GM12878 (cell line): ENCODE measurements around the gene TTK.

Experiments used
- SPI1 ChIP-seq: IDR thresholded peaks from 2 replicates; pipeline ENCODE4 v1.6.1; 2011; ENCODE audit warnings: low read depth, mild to moderate bottlenecking, low read length, moderate library complexity, borderline replicate concordance; ENCODE audit not compliant: insufficient read depth
- ZZZ3 ChIP-seq: IDR thresholded peaks from 2 replicates; pipeline ENCODE4 v1.6.1; 2011; ENCODE audit warnings: low read depth; ENCODE audit not compliant: control insufficient read depth, insufficient read length

DNA sequence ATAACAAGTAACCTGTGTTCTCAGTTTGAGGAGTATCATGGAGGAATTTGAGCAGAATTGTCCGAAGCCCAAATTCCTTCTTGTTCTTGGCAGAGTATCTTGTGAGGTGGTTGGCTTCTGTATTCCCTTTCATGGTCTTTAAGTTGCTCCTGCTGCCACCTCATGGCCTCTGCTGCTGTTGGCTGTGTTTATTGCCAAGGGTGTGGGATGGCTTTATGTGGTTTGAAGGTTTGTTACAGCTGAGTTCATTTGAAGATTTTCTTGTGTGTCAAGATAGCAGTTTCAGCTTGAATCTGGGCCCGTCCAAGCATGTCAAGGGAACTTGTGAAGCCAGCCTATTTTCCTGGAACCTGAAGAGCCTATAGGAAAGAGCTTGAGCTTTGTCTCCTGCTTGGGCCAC is 20.2 kb upstream of the TTK start:
- no peak for TF ChIP-seq SPI1
- TF ChIP-seq ZZZ3: no peak
